ENCODE results near the gene CD72.

CD72 gene

GRCh38 chr9:35604578-35605350 is 13.4 kb downstream of the CD72 start, which contains the start of gene TESK1 (continued):
- TF ChIP-seq PATZ1 (CRISPR knock-in tag; IDR thresholded peaks at IDR 0.05; ENCODE audit: borderline replicate concordance) = no peak
- no peak for TF ChIP-seq TOX (CRISPR knock-in tag; IDR thresholded peaks at IDR 0.05; ENCODE audit: borderline replicate concordance)
- no peak for TF ChIP-seq ZFP3 (CRISPR knock-in tag; IDR thresholded peaks at IDR 0.05)

GRCh38 chr9:35603986-35604577 is 14.1 kb downstream of the CD72 start:
- TF ChIP-seq ZNF70 (CRISPR knock-in tag; IDR thresholded peaks at IDR 0.05) = no peak
- TF ChIP-seq PATZ1 (CRISPR knock-in tag; IDR thresholded peaks at IDR 0.05; ENCODE audit: borderline replicate concordance) = peak; percentile 77

GRCh38 chr9:35603506-35603985 is 14.7 kb downstream of the CD72 start:
- ATAC-seq = no peak

More at GRCh38 chr9:35603986-35604577, 14.1 kb downstream of the CD72 start:
- ATAC-seq = peak; percentile 94

More at GRCh38 chr9:35603506-35603985, 14.7 kb downstream of the CD72 start:
- TF ChIP-seq CSRNP3 (CRISPR knock-in tag; IDR thresholded peaks at IDR 0.05) = no peak
- TF ChIP-seq OSR1 (CRISPR knock-in tag; IDR thresholded peaks at IDR 0.05) = no peak
- no peak for TF ChIP-seq TCF4 (CRISPR knock-in tag; IDR thresholded peaks at IDR 0.05; ENCODE audit: borderline replicate concordance)
- no peak for TF ChIP-seq GLIS3 (CRISPR knock-in tag; IDR thresholded peaks at IDR 0.05)
- TF ChIP-seq SNAI2 (CRISPR knock-in tag; IDR thresholded peaks at IDR 0.05) = no peak
- no peak for TF ChIP-seq TSHZ2 (CRISPR knock-in tag; IDR thresholded peaks at IDR 0.05)
- no peak for TF ChIP-seq ESRRG (CRISPR knock-in tag; IDR thresholded peaks at IDR 0.05)
- no peak for TF ChIP-seq ARNTL (CRISPR knock-in tag; IDR thresholded peaks at IDR 0.05; ENCODE audit: borderline replicate concordance, low read depth)
- no peak for TF ChIP-seq ZFP30 (CRISPR knock-in tag; IDR thresholded peaks at IDR 0.05)
- no peak for TF ChIP-seq ZC3H10 (CRISPR knock-in tag; IDR thresholded peaks at IDR 0.05)
- TF ChIP-seq PATZ1 (CRISPR knock-in tag; IDR thresholded peaks at IDR 0.05; ENCODE audit: borderline replicate concordance) = no peak
- no peak for TF ChIP-seq CREB5 (CRISPR knock-in tag; IDR thresholded peaks at IDR 0.05; ENCODE audit: low read depth)
- no peak for TF ChIP-seq POU6F1 (CRISPR knock-in tag; IDR thresholded peaks at IDR 0.05; ENCODE audit: borderline replicate concordance, low read depth)
- TF ChIP-seq CSDC2 (CRISPR knock-in tag; IDR thresholded peaks at IDR 0.05) = no peak
- no peak for TF ChIP-seq ZFP3 (CRISPR knock-in tag; IDR thresholded peaks at IDR 0.05)
- TF ChIP-seq PPARA (CRISPR knock-in tag; IDR thresholded peaks at IDR 0.05; ENCODE audit: borderline replicate concordance) = no peak
- TF ChIP-seq ZNF565 (CRISPR knock-in tag; conservative IDR thresholded peaks at IDR 0.05; ENCODE audit: low read depth) = no peak
- TF ChIP-seq RARB (CRISPR knock-in tag; IDR thresholded peaks at IDR 0.05) = no peak
- no peak for TF ChIP-seq ZNF70 (CRISPR knock-in tag; IDR thresholded peaks at IDR 0.05)
- TF ChIP-seq TOX (CRISPR knock-in tag; IDR thresholded peaks at IDR 0.05; ENCODE audit: borderline replicate concordance) = no peak

Measured in SK-N-SH treated with all-trans-retinoic acid at 6 μM for 48 hours (cell line).